Skeletal muscle satellite cell (primary cell): ENCODE results near the gene CHRNB4.

Experiments used
- H3K27me3 ChIP-seq: 2 replicates; pipeline ENCODE4 v1.7.0; 2013; ENCODE audit warnings: low read length; ENCODE audit not compliant: control insufficient read depth, insufficient read depth
- H3K36me3 ChIP-seq: 2 replicates; pipeline ENCODE4 v1.7.0; 2013; ENCODE audit warnings: mild to moderate bottlenecking, control low read depth, low read length; ENCODE audit not compliant: insufficient read depth
- H3K4me1 ChIP-seq: 2 replicates; pipeline ENCODE4 v1.7.0; 2013; ENCODE audit warnings: low read length; ENCODE audit not compliant: control insufficient read depth, insufficient read depth
- H3K4me2 ChIP-seq: 2 replicates; pipeline ENCODE4 v1.7.0; 2013; ENCODE audit warnings: mild to moderate bottlenecking, low read length
- H3K4me3 ChIP-seq: 2 replicates; pipeline ENCODE4 v1.7.0; 2013; ENCODE audit warnings: low read length
- H3K9ac ChIP-seq: 2 replicates; pipeline ENCODE4 v1.7.0; 2013; ENCODE audit warnings: mild to moderate bottlenecking, low read depth, low read length, moderate library complexity
- H3K9me3 ChIP-seq: replicated peaks from 2 replicates; pipeline ENCODE4 v1.7.0; 2013; ENCODE audit warnings: mild to moderate bottlenecking, control low read depth, low read length

Gene CHRNB4

GRCh38 chr15:78640527-78641101 is 396 bp downstream of the CHRNB4 start:
- Histone ChIP-seq H3K9ac (no peak overlapping the region), H3K27me3 (peaks cover 40% of the 10 kb centered on the region), H3K4me2 (peak overlapping the region; percentile 76), H3K9me3 (no peaks in the 10 kb centered on the region), H3K36me3 (no peaks in the 10 kb centered on the region), H3K4me1 (peaks cover 5% of the 10 kb centered on the region), H3K4me3 (peak overlapping the region; percentile 51)

GRCh38 chr15:78638658-78639314 is 2.2 kb downstream of the CHRNB4 start:
- Histone ChIP-seq H3K4me1 (peaks cover 5% of the 10 kb centered on the region), H3K36me3 (no peaks in the 10 kb centered on the region), H3K9me3 (no peaks in the 10 kb centered on the region), H3K4me2 (no peak overlapping the region), H3K4me3 (no peak overlapping the region), H3K9ac (no peak overlapping the region), H3K27me3 (peaks cover 42% of the 10 kb centered on the region)

GRCh38 chr15:78637776-78638435 is 3.1 kb downstream of the CHRNB4 start:
- Histone ChIP-seq H3K4me3 (no peak overlapping the region), H3K4me1 (peaks cover 5% of the 10 kb centered on the region), H3K9me3 (peaks cover 5% of the 10 kb centered on the region), H3K9ac (no peak overlapping the region), H3K27me3 (peaks cover 42% of the 10 kb centered on the region), H3K4me2 (no peak overlapping the region), H3K36me3 (no peaks in the 10 kb centered on the region)

- Histone ChIP-seq H3K27me3 (peaks cover 40% of the 10 kb centered on the region), H3K9me3 (peaks cover 5% of the 10 kb centered on the region), H3K36me3 (no peaks in the 10 kb centered on the region), H3K4me2 (no peak overlapping the region), H3K4me1 (peaks cover 5% of the 10 kb centered on the region), H3K9ac (no peak overlapping the region), H3K4me3 (no peak overlapping the region)
These were observed 4.6 kb downstream of the CHRNB4 start for GRCh38 chr15:78636378-78636859.

GRCh38 chr15:78635346-78635745 is 5.7 kb downstream of the CHRNB4 start:
- Histone ChIP-seq H3K9ac (no peak overlapping the region), H3K9me3 (peaks cover 5% of the 10 kb centered on the region), H3K4me1 (no peaks in the 10 kb centered on the region), H3K27me3 (peaks cover 43% of the 10 kb centered on the region), H3K36me3 (no peaks in the 10 kb centered on the region), H3K4me2 (no peak overlapping the region), H3K4me3 (no peak overlapping the region)

- Histone ChIP-seq H3K36me3 (no peaks in the 10 kb centered on the region), H3K4me2 (no peak overlapping the region), H3K27me3 (peaks cover 43% of the 10 kb centered on the region), H3K9me3 (peaks cover 5% of the 10 kb centered on the region), H3K4me3 (no peak overlapping the region), H3K4me1 (no peaks in the 10 kb centered on the region), H3K9ac (no peak overlapping the region)
These were observed 6.5 kb downstream of the CHRNB4 start for GRCh38 chr15:78634210-78635145.

GRCh38 chr15:78633348-78633747 is 7.7 kb downstream of the CHRNB4 start:
- peaks cover 5% of the 10 kb centered on the region for H3K9me3 ChIP-seq
- H3K27me3 ChIP-seq: peaks cover 54% of the 10 kb centered on the region
- no peaks in the 10 kb centered on the region for H3K4me1 ChIP-seq
- no peak overlapping the region for H3K9ac ChIP-seq
- H3K36me3 ChIP-seq: no peaks in the 10 kb centered on the region
- no peak overlapping the region for H3K4me3 ChIP-seq
- no peak overlapping the region for H3K4me2 ChIP-seq

- H3K36me3 ChIP-seq: no peaks in the 10 kb centered on the region
- H3K9me3 ChIP-seq: peaks cover 5% of the 10 kb centered on the region
- H3K9ac ChIP-seq: no peak overlapping the region
- H3K27me3 ChIP-seq: peaks cover 57% of the 10 kb centered on the region
- H3K4me3 ChIP-seq: no peak overlapping the region
- no peak overlapping the region for H3K4me2 ChIP-seq
- H3K4me1 ChIP-seq: no peaks in the 10 kb centered on the region
These were observed 9.9 kb downstream of the CHRNB4 start for GRCh38 chr15:78630886-78631633.

- no peak overlapping the region for H3K4me2 ChIP-seq
These were observed 11.3 kb downstream of the CHRNB4 start for GRCh38 chr15:78629716-78630065.

GRCh38 chr15:78629031-78629715 is 11.8 kb downstream of the CHRNB4 start:
- Histone ChIP-seq H3K4me1 (no peaks in the 10 kb centered on the region), H3K9ac (no peak overlapping the region), H3K9me3 (peaks cover 5% of the 10 kb centered on the region), H3K27me3 (peaks cover 65% of the 10 kb centered on the region), H3K4me2 (no peak overlapping the region), H3K4me3 (no peak overlapping the region), H3K36me3 (no peaks in the 10 kb centered on the region)

More at GRCh38 chr15:78629716-78630065, 11.3 kb downstream of the CHRNB4 start:
- Histone ChIP-seq H3K4me1 (no peaks in the 10 kb centered on the region), H3K4me3 (no peak overlapping the region), H3K9me3 (peaks cover 5% of the 10 kb centered on the region), H3K9ac (no peak overlapping the region), H3K36me3 (no peaks in the 10 kb centered on the region), H3K27me3 (peaks cover 63% of the 10 kb centered on the region)
